Mucosa of descending colon (tissue), 3 donors: ENCODE measurements around the gene TMEM63A. TPM values are rescaled to one million over a fixed set of nuclear protein-coding genes. Genes with fewer than 3 reads are reported as not detected.

ENCODE experiments used
- ATAC-seq: fragments of 200-7000 bp; cut with Tn5 transposase; one replicate; pipeline ENCODE4 v1.9.1; 2020; ENCODE audit warnings: mild to moderate bottlenecking, moderate library complexity
- DNase-seq, 3 donors: peaks; one replicate each; pipeline ENCODE4 v3.0.0-alpha.2; 2020
- H3K36me3 ChIP-seq: fragments of 200-600 bp; one replicate; pipeline ENCODE4 v1.8.0; 2021; ENCODE audit warnings: low read depth, mild to moderate bottlenecking
- H3K4me1 ChIP-seq: fragments of 200-600 bp; one replicate; pipeline ENCODE4 v1.8.0; 2021; ENCODE audit warnings: low read depth, mild to moderate bottlenecking
- H3K4me3 ChIP-seq: fragments of 200-600 bp; one replicate; pipeline ENCODE4 v1.8.0; 2021; ENCODE audit warnings: mild to moderate bottlenecking
- H3K9me3 ChIP-seq: fragments of 200-600 bp; one replicate; pipeline ENCODE4 v1.8.0; 2021; ENCODE audit warnings: mild to moderate bottlenecking
- intact Hi-C, 2 donors: fragments of 100-400 bp; cut with DNase I in 1 of 2; cut with micrococcal nuclease in 1 of 2; formaldehyde crosslinking; loops; one replicate each; pipeline versions ENCODE4 v1.11.0 to v1.11.1; 2022; cut with DNase I, micrococcal nuclease
- total RNA-seq, 3 donors: library from RNA; stranded (reverse); fragmentation: NEBNext Ultra II Directional in 2 of 3; extraction: Animal tissue kit (Norgen Biotek cat#: 25700) in 2 of 3; gene quantifications; one replicate each; pipeline versions ENCODE4 v1.2.1 to v1.2.4, GENCODE V29; 2021 to 2023
- TF ChIP-seq, protein P1 (sequence below): fragments of 200-600 bp; IDR thresholded peaks from one replicate; pipeline ENCODE4 v1.8.0; 2022; ENCODE audit warnings: antibody characterized with exemption, mild to moderate bottlenecking
- donor health status: DM: no; HTN: no; CAD: no; lungs with moderate emphysema.
- donor health status: DM: no; HTN: no; CAD: no.
- donor health status: DM: no; HTN: yes; CAD: no.

The TMEM63A gene
- total RNA-seq, 3 donors from 2014 or later: 115 to 192 (median 147) TPM

- TF ChIP-seq, protein P1, sequence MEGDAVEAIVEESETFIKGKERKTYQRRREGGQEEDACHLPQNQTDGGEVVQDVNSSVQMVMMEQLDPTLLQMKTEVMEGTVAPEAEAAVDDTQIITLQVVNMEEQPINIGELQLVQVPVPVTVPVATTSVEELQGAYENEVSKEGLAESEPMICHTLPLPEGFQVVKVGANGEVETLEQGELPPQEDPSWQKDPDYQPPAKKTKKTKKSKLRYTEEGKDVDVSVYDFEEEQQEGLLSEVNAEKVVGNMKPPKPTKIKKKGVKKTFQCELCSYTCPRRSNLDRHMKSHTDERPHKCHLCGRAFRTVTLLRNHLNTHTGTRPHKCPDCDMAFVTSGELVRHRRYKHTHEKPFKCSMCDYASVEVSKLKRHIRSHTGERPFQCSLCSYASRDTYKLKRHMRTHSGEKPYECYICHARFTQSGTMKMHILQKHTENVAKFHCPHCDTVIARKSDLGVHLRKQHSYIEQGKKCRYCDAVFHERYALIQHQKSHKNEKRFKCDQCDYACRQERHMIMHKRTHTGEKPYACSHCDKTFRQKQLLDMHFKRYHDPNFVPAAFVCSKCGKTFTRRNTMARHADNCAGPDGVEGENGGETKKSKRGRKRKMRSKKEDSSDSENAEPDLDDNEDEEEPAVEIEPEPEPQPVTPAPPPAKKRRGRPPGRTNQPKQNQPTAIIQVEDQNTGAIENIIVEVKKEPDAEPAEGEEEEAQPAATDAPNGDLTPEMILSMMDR: no peak
- Histone ChIP-seq H3K4me3 (no peak overlapping the region), H3K4me1 (peaks cover 3% of the 10 kb centered on the region), H3K36me3 (no peaks in the 10 kb centered on the region), H3K9me3 (no peaks in the 10 kb centered on the region)
- DNase-seq: peak in 1 of 3 donors; percentile 29
- intact Hi-C loops: no loop called here
- no peak for ATAC-seq
Observed at GRCh38 chr1:225853441-225853840, 28.7 kb downstream of the TMEM63A start.

DNA sequence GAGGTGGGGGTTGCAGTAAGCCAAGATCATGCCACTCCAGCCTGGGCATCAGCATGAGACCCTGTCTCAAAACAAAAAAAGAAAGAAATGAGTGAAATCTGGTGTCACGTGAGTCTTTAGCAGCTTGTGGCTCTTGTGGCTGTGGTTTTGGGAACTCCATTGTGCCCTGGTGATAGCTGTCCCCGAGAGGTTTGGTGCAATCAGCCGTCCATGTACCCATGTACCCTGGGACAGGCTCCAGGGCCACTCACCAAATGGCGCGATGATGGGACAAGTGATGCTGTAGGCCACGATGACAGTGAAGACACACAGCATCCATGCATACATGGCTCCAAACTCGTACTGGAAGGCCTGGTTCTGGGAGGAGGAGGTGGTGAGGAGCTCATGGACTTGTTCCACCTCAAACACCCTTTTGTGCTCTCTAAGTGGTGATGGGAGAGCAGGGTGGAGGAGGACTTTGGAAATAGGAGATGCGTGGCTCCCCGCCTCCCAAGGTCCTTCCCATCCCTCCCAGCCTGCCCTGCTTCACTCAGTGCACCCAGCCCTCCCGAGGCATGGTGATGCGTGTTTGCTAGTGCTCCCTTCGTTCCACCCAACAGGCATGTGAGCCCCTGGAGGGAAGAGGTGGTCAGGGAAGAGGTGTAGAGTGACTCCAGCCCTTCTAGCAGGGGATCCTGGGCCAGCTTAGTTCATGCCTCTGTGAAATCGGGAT is 29.6 kb downstream of the TMEM63A start:
- TF ChIP-seq, protein P1: no peak
- Histone ChIP-seq H3K4me1 (peaks cover 12% of the 10 kb centered on the region), H3K9me3 (no peaks in the 10 kb centered on the region), H3K4me3 (no peak overlapping the region), H3K36me3 (no peaks in the 10 kb centered on the region)
- intact Hi-C loops: no loop called here
- DNase-seq (peak in 1 of 3 donors; percentile 42), ATAC-seq (no peak)

DNA sequence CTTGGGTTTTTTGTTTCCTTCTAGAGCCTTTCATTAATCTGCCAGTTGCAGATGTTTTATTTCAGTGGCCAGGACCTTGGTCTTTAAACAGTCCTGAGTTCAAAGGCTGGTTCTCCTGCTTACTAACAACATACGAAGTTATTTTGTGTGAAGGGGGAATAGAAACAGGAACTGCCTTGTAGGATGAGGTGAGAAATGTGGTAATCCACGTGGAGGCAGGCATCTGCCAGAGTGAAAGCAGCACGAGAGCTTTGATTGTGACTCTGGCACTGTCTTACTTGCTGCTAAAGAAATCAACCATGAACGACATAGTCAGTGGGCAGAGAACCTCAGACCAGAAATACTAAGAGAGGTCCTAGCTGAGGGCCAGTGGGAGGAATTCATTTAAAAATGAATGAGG is 30.4 kb downstream of the TMEM63A start:
- intact Hi-C loops: no loop called here
- ATAC-seq: no peak

DNA sequence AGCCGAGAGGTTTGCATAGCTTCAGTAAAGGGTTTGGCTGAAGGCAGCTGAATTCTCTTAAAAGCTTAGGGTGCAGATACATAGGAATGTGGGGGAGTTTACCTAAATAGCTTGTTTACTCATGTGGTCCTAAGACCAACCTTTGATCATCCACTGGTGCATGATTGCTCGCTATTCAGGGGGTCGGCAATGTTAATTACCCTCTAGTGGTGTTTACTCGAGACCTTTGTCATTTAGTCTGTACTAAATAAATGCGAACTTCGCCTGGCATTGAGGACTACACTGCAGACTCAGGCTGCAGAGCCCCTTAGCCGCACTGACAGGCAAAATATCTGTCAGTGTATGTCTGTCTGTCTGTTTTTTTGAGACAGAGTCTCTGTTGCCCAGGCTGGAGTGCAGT is 31.8 kb downstream of the TMEM63A start:
- Histone ChIP-seq H3K36me3 (peaks cover 3% of the 10 kb centered on the region), H3K9me3 (no peaks in the 10 kb centered on the region), H3K4me3 (no peak overlapping the region), H3K4me1 (peaks cover 14% of the 10 kb centered on the region)
- TF ChIP-seq, protein P1: no peak
- peak in 1 of 3 donors; percentile 4 for DNase-seq
- ATAC-seq: no peak
- intact Hi-C loops: no loop called here

More for the DNA sequence above, 30.4 kb downstream of the TMEM63A start:
- no peak for DNase-seq
- H3K9me3 ChIP-seq: no peaks in the 10 kb centered on the region
- peaks cover 14% of the 10 kb centered on the region for H3K4me1 ChIP-seq
- no peak overlapping the region for H3K4me3 ChIP-seq
- TF ChIP-seq, protein P1: no peak
- H3K36me3 ChIP-seq: peaks cover under 1% of the 10 kb centered on the region

- intact Hi-C loops: no loop called here
- peak in 2 of 3 donors; percentile 53 to 68 for DNase-seq
- Histone ChIP-seq H3K4me1 (peaks cover 14% of the 10 kb centered on the region), H3K36me3 (peaks cover 3% of the 10 kb centered on the region), H3K4me3 (no peak overlapping the region), H3K9me3 (no peaks in the 10 kb centered on the region)
- no peak for ATAC-seq
- TF ChIP-seq, protein P1: no peak
Observed at GRCh38 chr1:225849925-225850324, 32.3 kb downstream of the TMEM63A start.
